Stimulated activated naive CD8-positive, alpha-beta T cell treated with anti-CD3 and anti-CD28 coated beads, Interleukin-15, Interleukin-2, amounts not matched to agents 100 ng/mL and 50 ng/mL, for 24 hours (primary cell): ENCODE results near the gene MSH4.

ENCODE experiments used
- H3K27ac Mint-ChIP-seq: one replicate; pipeline ENCODE4 v1.8.0; 2021; ENCODE audit warnings: mild to moderate bottlenecking, mixed read lengths
- H3K27me3 Mint-ChIP-seq: one replicate; pipeline ENCODE4 v1.8.0; 2021; ENCODE audit warnings: mixed read lengths
- H3K36me3 Mint-ChIP-seq: one replicate; pipeline ENCODE4 v1.8.0; 2021; ENCODE audit warnings: low read depth, mixed read lengths
- H3K4me1 Mint-ChIP-seq: one replicate; pipeline ENCODE4 v1.8.0; 2021; ENCODE audit warnings: low read depth, mixed read lengths
- H3K4me3 Mint-ChIP-seq: one replicate; pipeline ENCODE4 v1.8.0; 2021; ENCODE audit warnings: mild to moderate bottlenecking, mixed read lengths
- H3K9me3 Mint-ChIP-seq: one replicate; pipeline ENCODE4 v1.8.0; 2021; ENCODE audit warnings: mixed read lengths

The MSH4 gene

GRCh38 chr1:75836528-75837100 lies 39.9 kb downstream of the MSH4 start:
- peaks cover 4% of the 10 kb centered on the region for H3K27me3 Mint-ChIP-seq
- no peak overlapping the region for H3K27ac Mint-ChIP-seq
- H3K4me1 Mint-ChIP-seq: no peaks in the 10 kb centered on the region
- H3K36me3 Mint-ChIP-seq: no peaks in the 10 kb centered on the region
- H3K4me3 Mint-ChIP-seq: no peak overlapping the region
- H3K9me3 Mint-ChIP-seq: peaks cover 13% of the 10 kb centered on the region

GRCh38 chr1:75838079-75838478 lies 41.4 kb downstream of the MSH4 start:
- Mint-ChIP-seq H3K9me3 (peaks cover 9% of the 10 kb centered on the region), H3K36me3 (no peaks in the 10 kb centered on the region), H3K27me3 (peaks cover 4% of the 10 kb centered on the region), H3K27ac (no peak overlapping the region), H3K4me1 (no peaks in the 10 kb centered on the region), H3K4me3 (no peak overlapping the region)

GRCh38 chr1:75841421-75841820 lies 44.7 kb downstream of the MSH4 start:
- no peak overlapping the region for H3K4me3 Mint-ChIP-seq
- H3K9me3 Mint-ChIP-seq: peaks cover 5% of the 10 kb centered on the region
- H3K36me3 Mint-ChIP-seq: no peaks in the 10 kb centered on the region
- H3K27me3 Mint-ChIP-seq: peaks cover 4% of the 10 kb centered on the region
- no peaks in the 10 kb centered on the region for H3K4me1 Mint-ChIP-seq
- no peak overlapping the region for H3K27ac Mint-ChIP-seq

GRCh38 chr1:75845576-75845975 lies 48.9 kb downstream of the MSH4 start:
- Mint-ChIP-seq H3K4me3 (no peak overlapping the region), H3K36me3 (no peaks in the 10 kb centered on the region), H3K27ac (no peak overlapping the region), H3K9me3 (no peaks in the 10 kb centered on the region), H3K4me1 (no peaks in the 10 kb centered on the region), H3K27me3 (no peaks in the 10 kb centered on the region)

GRCh38 chr1:75855010-75855409 lies 58.3 kb downstream of the MSH4 start:
- Mint-ChIP-seq H3K27me3 (peaks cover 9% of the 10 kb centered on the region), H3K4me3 (no peak overlapping the region), H3K4me1 (no peaks in the 10 kb centered on the region), H3K27ac (no peak overlapping the region), H3K36me3 (no peaks in the 10 kb centered on the region), H3K9me3 (no peaks in the 10 kb centered on the region)

- no peaks in the 10 kb centered on the region for H3K4me1 Mint-ChIP-seq
- H3K27ac Mint-ChIP-seq: no peak overlapping the region
- H3K36me3 Mint-ChIP-seq: no peaks in the 10 kb centered on the region
- H3K4me3 Mint-ChIP-seq: no peak overlapping the region
- peaks cover 9% of the 10 kb centered on the region for H3K27me3 Mint-ChIP-seq
- H3K9me3 Mint-ChIP-seq: no peaks in the 10 kb centered on the region
Observed at GRCh38 chr1:75855734-75856133, 59.1 kb downstream of the MSH4 start.

- Mint-ChIP-seq H3K4me3 (no peak overlapping the region), H3K27ac (no peak overlapping the region), H3K4me1 (no peaks in the 10 kb centered on the region), H3K9me3 (no peaks in the 10 kb centered on the region), H3K36me3 (no peaks in the 10 kb centered on the region), H3K27me3 (peaks cover 5% of the 10 kb centered on the region)
Observed at GRCh38 chr1:75861831-75862230, 65.1 kb downstream of the MSH4 start.

- no peak overlapping the region for H3K27ac Mint-ChIP-seq
- peaks cover 3% of the 10 kb centered on the region for H3K9me3 Mint-ChIP-seq
- no peaks in the 10 kb centered on the region for H3K36me3 Mint-ChIP-seq
- H3K27me3 Mint-ChIP-seq: peaks cover 6% of the 10 kb centered on the region
- no peaks in the 10 kb centered on the region for H3K4me1 Mint-ChIP-seq
- H3K4me3 Mint-ChIP-seq: no peak overlapping the region
Observed at GRCh38 chr1:75870951-75871350, 74.3 kb downstream of the MSH4 start.

GRCh38 chr1:75879985-75880384 lies 83.3 kb downstream of the MSH4 start:
- H3K4me1 Mint-ChIP-seq: no peaks in the 10 kb centered on the region
- no peaks in the 10 kb centered on the region for H3K9me3 Mint-ChIP-seq
- H3K36me3 Mint-ChIP-seq: no peaks in the 10 kb centered on the region
- H3K27ac Mint-ChIP-seq: no peak overlapping the region
- H3K4me3 Mint-ChIP-seq: no peak overlapping the region
- H3K27me3 Mint-ChIP-seq: no peaks in the 10 kb centered on the region

GRCh38 chr1:75884437-75884836 lies 87.8 kb downstream of the MSH4 start:
- Mint-ChIP-seq H3K9me3 (no peaks in the 10 kb centered on the region), H3K27ac (no peak overlapping the region), H3K4me3 (no peak overlapping the region), H3K36me3 (no peaks in the 10 kb centered on the region), H3K4me1 (no peaks in the 10 kb centered on the region), H3K27me3 (no peaks in the 10 kb centered on the region)

- no peak overlapping the region for H3K27ac Mint-ChIP-seq
- H3K9me3 Mint-ChIP-seq: no peaks in the 10 kb centered on the region
- peaks cover 8% of the 10 kb centered on the region for H3K27me3 Mint-ChIP-seq
- no peaks in the 10 kb centered on the region for H3K4me1 Mint-ChIP-seq
- H3K4me3 Mint-ChIP-seq: no peak overlapping the region
- no peaks in the 10 kb centered on the region for H3K36me3 Mint-ChIP-seq
Observed at GRCh38 chr1:75901371-75901770, 104.7 kb downstream of the MSH4 start.

GRCh38 chr1:75908717-75909152 lies 112.1 kb downstream of the MSH4 start:
- H3K4me1 Mint-ChIP-seq: no peaks in the 10 kb centered on the region
- H3K9me3 Mint-ChIP-seq: peaks cover 11% of the 10 kb centered on the region
- H3K4me3 Mint-ChIP-seq: no peak overlapping the region
- peaks cover 4% of the 10 kb centered on the region for H3K36me3 Mint-ChIP-seq
- peaks cover 6% of the 10 kb centered on the region for H3K27me3 Mint-ChIP-seq
- H3K27ac Mint-ChIP-seq: no peak overlapping the region

GRCh38 chr1:75916834-75917233 lies 120.2 kb downstream of the MSH4 start:
- Mint-ChIP-seq H3K36me3 (no peaks in the 10 kb centered on the region), H3K4me3 (no peak overlapping the region), H3K27me3 (peaks cover 4% of the 10 kb centered on the region), H3K27ac (no peak overlapping the region), H3K9me3 (no peaks in the 10 kb centered on the region), H3K4me1 (no peaks in the 10 kb centered on the region)

- H3K27ac Mint-ChIP-seq: no peak overlapping the region
- H3K9me3 Mint-ChIP-seq: peaks cover under 1% of the 10 kb centered on the region
- no peaks in the 10 kb centered on the region for H3K4me1 Mint-ChIP-seq
- H3K4me3 Mint-ChIP-seq: no peak overlapping the region
- peaks cover 8% of the 10 kb centered on the region for H3K27me3 Mint-ChIP-seq
- H3K36me3 Mint-ChIP-seq: no peaks in the 10 kb centered on the region
Observed at GRCh38 chr1:75922698-75923097, 126.0 kb downstream of the MSH4 start.

GRCh38 chr1:75932304-75932703 lies 135.6 kb downstream of the MSH4 start, which contains the start of gene ASB17:
Gene ASB17, minus strand, starts transcription at chr1:75932404. Its CDS starts 113 bp downstream, at chr1:75932291.
- Mint-ChIP-seq H3K4me1 (no peaks in the 10 kb centered on the region), H3K27me3 (peaks cover 14% of the 10 kb centered on the region), H3K9me3 (peaks cover 3% of the 10 kb centered on the region), H3K36me3 (no peaks in the 10 kb centered on the region), H3K4me3 (no peak within 1 kb of the TSS), H3K27ac (no peak within 1 kb of the TSS)

- H3K27ac Mint-ChIP-seq: no peak overlapping the region
- H3K36me3 Mint-ChIP-seq: no peaks in the 10 kb centered on the region
- no peaks in the 10 kb centered on the region for H3K27me3 Mint-ChIP-seq
- H3K4me1 Mint-ChIP-seq: no peaks in the 10 kb centered on the region
- H3K9me3 Mint-ChIP-seq: peaks cover 10% of the 10 kb centered on the region
- H3K4me3 Mint-ChIP-seq: no peak overlapping the region
Observed at GRCh38 chr1:75937034-75937433, 140.4 kb downstream of the MSH4 start.
